ENCODE results near the gene HDAC7.
A peak's percentile ranks its signal among the peaks of the same experiment; 100 is the strongest.

HDAC7 gene

DNA sequence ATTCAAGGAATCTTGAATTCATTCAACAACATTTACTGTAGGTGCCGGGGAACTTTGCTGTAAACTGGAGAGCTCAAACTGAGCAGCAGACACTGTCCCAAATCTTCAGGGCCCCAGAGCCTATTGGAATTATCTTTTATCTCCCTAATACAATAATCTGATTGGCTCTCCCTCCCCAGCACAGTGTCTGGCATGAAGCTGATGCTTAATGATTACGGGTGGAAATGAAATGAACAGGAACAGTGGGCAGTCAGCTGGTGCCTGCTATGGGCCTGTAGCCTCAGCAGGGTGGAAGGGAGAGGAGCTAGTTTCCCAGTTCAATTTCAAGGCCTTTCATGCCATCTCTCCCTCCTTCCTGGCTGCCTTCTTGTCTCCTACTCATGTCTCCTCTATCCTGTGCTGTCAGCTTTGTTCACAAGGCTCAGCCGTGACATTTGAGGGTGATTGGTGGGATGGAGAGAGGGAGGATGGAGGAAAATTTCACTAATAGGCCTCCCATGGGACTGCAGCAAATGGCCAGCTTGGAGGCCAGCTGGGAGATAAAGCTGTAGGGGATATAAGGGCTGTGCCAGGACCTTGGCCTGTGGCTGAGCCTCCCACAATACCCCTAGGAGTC, 56.7 kb downstream of the HDAC7 start:
- TF ChIP-seq Cebpa-rat (IDR thresholded peaks at IDR 0.05), result no peak
- H3K36me3 ChIP-seq, result no peaks in the 10 kb centered on the region
- peak overlapping the region; percentile 46; the same call in 1 of the 2 replicates for H3K27ac ChIP-seq
- H3K4me1 ChIP-seq, result peaks cover 87% of the 10 kb centered on the region
- no peak overlapping the region for H3K9ac ChIP-seq
- H4K20me1 ChIP-seq, result no peaks in the 10 kb centered on the region
- H3K4me2 ChIP-seq, result peak overlapping the region; percentile 77
- H3K27me3 ChIP-seq, result no peaks in the 10 kb centered on the region
- no peaks in the 10 kb centered on the region for H3K9me3 ChIP-seq
- H3K4me3 ChIP-seq, result no peak overlapping the region

DNA sequence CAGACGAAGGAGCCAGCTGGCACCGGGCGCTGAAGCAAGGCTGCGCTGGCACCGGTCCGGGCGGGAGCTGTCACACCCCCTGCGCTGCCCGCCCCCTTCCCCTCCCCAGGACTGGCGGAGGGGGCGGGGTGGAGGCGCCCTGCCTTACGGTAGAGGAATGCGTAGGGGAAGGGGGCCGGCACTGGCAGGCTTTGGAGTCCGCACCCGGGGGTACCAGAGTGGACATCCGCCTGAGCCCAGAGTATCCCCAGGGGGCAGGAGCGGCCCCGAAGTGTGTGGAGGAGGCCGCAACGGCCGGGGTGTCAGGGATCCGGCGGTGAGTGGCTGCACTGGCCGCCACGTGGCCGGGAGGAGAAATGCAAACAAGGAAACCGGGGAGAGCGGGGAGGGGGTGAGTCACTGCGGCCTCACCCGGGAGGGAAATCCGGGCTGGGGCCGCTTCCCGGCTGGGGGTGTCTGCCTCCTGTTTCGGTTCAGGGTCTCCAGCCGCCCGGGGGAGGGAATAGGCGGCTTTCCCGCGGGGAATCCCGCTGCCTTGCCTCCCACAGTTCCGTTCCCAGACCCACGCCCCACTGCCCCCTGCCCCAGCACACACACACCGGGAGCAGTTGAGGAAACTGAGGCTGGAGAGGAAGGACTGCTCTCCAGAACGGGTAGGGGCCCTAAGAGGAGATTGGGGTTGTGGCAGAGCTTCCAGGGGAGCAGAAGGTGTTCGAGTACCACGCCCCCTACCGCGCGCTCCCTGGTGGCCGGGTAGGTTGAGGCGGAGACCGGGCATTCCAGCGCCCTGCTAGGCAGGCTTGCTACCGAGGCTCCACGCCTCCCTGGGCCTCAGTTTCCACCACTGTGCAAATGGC, 60.6 kb downstream of the HDAC7 start, which contains the start of gene RAPGEF3:
Gene RAPGEF3 (minus strand): TSS at position 47 of the 857 bp plus-strand sequence. CDS start 324 bp downstream, outside the sequence.
- H3K27me3 ChIP-seq, result no peaks in the 10 kb centered on the region
- peak within 1 kb of the TSS; percentile 72 for H3K9ac ChIP-seq
- H3K9me3 ChIP-seq, result no peaks in the 10 kb centered on the region
- H3K27ac ChIP-seq, result peak within 1 kb of the TSS; percentile 80
- peak within 1 kb of the TSS; percentile 68 for H3K4me3 ChIP-seq
- peak within 1 kb of the TSS; percentile 97 for H3K4me2 ChIP-seq
- peaks cover 90% of the 10 kb centered on the region for H3K4me1 ChIP-seq
- no peaks in the 10 kb centered on the region for H3K36me3 ChIP-seq
- no peak for TF ChIP-seq Cebpa-rat (IDR thresholded peaks at IDR 0.05)
- no peaks in the 10 kb centered on the region for H4K20me1 ChIP-seq

- Histone ChIP-seq H3K4me3 (peak overlapping the region; percentile 68), H3K4me1 (peaks cover 90% of the 10 kb centered on the region), H3K36me3 (no peaks in the 10 kb centered on the region), H3K9ac (peak overlapping the region; percentile 72), H3K27me3 (no peaks in the 10 kb centered on the region), H3K27ac (peak overlapping the region; percentile 80), H3K4me2 (peak overlapping the region; percentile 97), H3K9me3 (no peaks in the 10 kb centered on the region), H4K20me1 (no peaks in the 10 kb centered on the region)
- TF ChIP-seq Cebpa-rat (IDR thresholded peaks at IDR 0.05), result no peak
These were observed 61.2 kb downstream of the HDAC7 start for GRCh38 chr12:47758584-47758833.

DNA sequence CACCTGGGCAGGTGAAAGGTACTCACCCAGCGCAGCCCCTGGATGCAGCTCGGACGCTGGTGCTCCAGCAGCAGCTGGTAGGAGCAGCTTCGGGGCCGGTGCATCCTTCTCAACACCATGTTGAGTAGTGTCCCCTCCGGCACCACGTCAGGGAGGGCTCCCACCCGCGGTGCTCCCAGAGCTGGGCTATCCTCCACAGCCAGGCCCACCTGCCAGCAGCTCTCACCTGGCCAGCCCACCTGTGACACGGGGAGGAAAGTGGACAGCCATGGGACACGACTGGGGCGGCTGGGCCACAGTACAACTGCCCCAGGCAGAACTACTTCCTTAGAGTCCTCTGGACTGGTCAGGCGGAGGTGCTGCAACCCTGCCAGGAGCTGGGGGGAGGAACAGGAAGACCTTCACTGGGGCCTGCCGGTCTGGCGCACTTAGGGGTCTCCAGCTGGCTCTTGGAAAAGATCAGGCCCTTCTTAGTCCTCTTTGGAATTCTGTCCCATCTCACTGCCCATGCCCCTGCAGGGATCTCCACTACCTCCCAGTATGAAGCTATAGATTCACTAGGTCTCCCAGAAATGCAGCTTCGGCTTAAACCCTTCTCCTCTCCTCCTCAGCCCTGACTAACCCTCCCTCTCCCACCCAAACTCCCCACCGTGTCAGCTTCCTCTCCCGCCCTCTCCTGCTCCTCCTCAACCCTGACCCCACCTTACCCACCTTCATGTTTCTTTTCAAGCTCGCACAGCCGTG, 61.7 kb downstream of the HDAC7 start:
- Histone ChIP-seq H3K36me3 (no peaks in the 10 kb centered on the region), H3K4me3 (peak overlapping the region; percentile 68), H3K9ac (peak overlapping the region; percentile 72), H3K4me2 (peak overlapping the region; percentile 97), H4K20me1 (no peaks in the 10 kb centered on the region), H3K27ac (peak overlapping the region; percentile 80), H3K27me3 (no peaks in the 10 kb centered on the region), H3K9me3 (no peaks in the 10 kb centered on the region), H3K4me1 (peaks cover 90% of the 10 kb centered on the region)
- no peak for TF ChIP-seq Cebpa-rat (IDR thresholded peaks at IDR 0.05)

GRCh38 chr12:47757364-47757839, 62.3 kb downstream of the HDAC7 start:
- TF ChIP-seq Cebpa-rat (IDR thresholded peaks at IDR 0.05), result no peak
- Histone ChIP-seq H3K9ac (peak overlapping the region; percentile 72; the same call in 1 of the 2 replicates), H3K4me1 (peaks cover 90% of the 10 kb centered on the region), H4K20me1 (no peaks in the 10 kb centered on the region), H3K4me2 (peak overlapping the region; percentile 97), H3K27me3 (no peaks in the 10 kb centered on the region), H3K9me3 (no peaks in the 10 kb centered on the region), H3K36me3 (no peaks in the 10 kb centered on the region), H3K4me3 (peak overlapping the region; percentile 68), H3K27ac (peak overlapping the region; percentile 80)

DNA sequence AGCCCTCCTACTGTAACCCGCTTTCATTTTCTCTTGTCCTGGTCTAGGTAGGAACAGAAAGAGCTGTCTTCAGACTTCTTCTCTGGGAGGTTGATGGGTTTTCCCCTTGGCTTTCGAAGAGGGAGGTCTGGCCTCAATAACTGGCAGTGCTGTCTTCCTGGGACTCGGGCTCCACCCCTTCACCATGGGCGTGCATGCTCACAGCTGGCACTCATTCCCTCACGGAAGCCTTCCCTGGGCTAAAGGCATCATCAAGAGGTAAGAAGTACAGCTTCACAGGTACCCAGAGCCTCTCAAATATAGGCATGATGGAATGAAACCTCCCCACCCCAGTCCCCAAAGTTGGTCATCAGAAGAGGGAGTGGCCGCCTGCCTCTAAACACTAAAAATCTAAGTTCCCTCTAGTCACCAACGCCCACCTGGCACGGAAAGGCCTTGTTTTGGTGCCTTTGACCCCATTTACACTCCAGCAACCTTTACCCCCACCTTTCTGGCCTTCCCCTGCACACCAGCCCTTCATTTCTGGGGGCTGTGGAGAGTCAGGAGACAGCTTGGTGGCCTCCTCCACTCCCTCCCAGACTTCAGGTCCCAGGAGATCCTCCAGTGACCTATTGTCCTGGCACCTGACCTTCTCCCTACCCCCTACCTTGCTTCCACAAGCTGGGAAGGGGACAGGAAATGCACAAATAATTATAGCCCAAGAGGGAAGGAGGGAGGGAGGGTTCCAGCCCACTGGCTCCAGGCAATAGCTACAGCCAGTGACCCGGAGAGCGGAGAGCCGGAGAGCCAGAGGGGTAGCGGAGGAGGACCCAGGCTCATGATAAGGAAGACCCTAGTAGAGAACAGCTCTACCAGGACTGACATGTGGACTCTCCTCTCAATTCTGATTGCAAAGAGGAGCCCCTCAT, 63.8 kb downstream of the HDAC7 start:
- TF ChIP-seq Cebpa-rat (IDR thresholded peaks at IDR 0.05), result no peak
- Histone ChIP-seq H3K4me3 (no peak overlapping the region), H3K9me3 (no peaks in the 10 kb centered on the region), H3K27me3 (no peaks in the 10 kb centered on the region), H3K36me3 (no peaks in the 10 kb centered on the region), H3K4me1 (peaks cover 97% of the 10 kb centered on the region), H3K9ac (0 out of 2 replicates have a peak overlapping the region, but pooled peaks have one; percentile 34), H3K27ac (peak overlapping the region; percentile 80), H4K20me1 (no peaks in the 10 kb centered on the region), H3K4me2 (peak overlapping the region; percentile 97)

- Histone ChIP-seq H3K36me3 (no peaks in the 10 kb centered on the region), H3K4me3 (no peak overlapping the region), H3K4me2 (peak overlapping the region; percentile 97), H3K27me3 (no peaks in the 10 kb centered on the region), H4K20me1 (no peaks in the 10 kb centered on the region), H3K9me3 (no peaks in the 10 kb centered on the region), H3K4me1 (peaks cover 97% of the 10 kb centered on the region), H3K9ac (no peak overlapping the region), H3K27ac (peak overlapping the region; percentile 72)
- TF ChIP-seq Cebpa-rat (IDR thresholded peaks at IDR 0.05), result no peak
These were observed 64.8 kb downstream of the HDAC7 start for GRCh38 chr12:47754881-47755280.

- Histone ChIP-seq H3K4me2 (peak overlapping the region; percentile 97), H3K9ac (peak overlapping the region; percentile 35; the same call in 1 of the 2 replicates), H4K20me1 (no peaks in the 10 kb centered on the region), H3K9me3 (no peaks in the 10 kb centered on the region), H3K4me3 (peak overlapping the region; percentile 13; the same call in 1 of the 2 replicates), H3K36me3 (no peaks in the 10 kb centered on the region), H3K4me1 (peaks cover 96% of the 10 kb centered on the region), H3K27me3 (no peaks in the 10 kb centered on the region), H3K27ac (peak overlapping the region; percentile 72)
- TF ChIP-seq Cebpa-rat (IDR thresholded peaks at IDR 0.05), result no peak
These were observed 65.6 kb downstream of the HDAC7 start for GRCh38 chr12:47754126-47754525.
